ENCODE results near the gene SOX6. TPM values are rescaled to one million over a fixed set of nuclear protein-coding genes. Genes with fewer than 3 reads are reported as not detected.

The SOX6 gene
- total and polyA plus RNA-seq, 2 donors = 1.6 to 12.8 TPM

DNA sequence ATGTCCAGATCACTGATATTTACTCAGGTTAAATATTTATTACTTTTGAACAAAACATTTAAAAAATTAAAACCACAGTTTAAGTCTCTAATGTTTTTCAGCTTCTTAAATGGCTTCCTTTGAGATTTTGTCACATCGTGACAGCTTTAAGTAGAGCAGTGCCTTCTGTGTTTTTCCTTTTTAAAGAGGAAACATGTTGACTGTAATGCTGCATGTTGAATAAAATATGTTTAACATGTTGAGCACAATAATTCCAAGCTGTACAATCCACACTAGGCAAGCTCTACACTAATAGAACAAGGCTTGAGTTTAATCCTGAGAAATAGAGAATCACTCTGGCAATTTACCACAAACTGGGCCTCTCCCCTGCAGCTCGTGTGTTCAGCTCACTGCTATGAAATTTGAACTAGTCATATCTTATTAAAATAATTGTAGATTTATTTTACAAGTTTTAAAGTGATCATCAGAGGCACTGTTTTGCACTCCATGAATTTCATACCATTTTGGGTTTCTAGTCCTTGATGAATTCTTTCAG is 368.3 kb downstream of the SOX6 start:
- Histone ChIP-seq H3K4me3 (ENCODE audit: low read depth, low read length) (no peak overlapping the region), H3K27ac (ENCODE audit: low read depth) (no peak overlapping the region), H3K4me1 (ENCODE audit: insufficient read depth) (no peaks in the 10 kb centered on the region), H3K36me3 (ENCODE audit: insufficient read depth) (no peaks in the 10 kb centered on the region)
- 56% methylated on average over 2 of the region's 2 CpGs for WGBS
- no peak for DNase-seq (ENCODE audit: extremely low spot score)

DNA sequence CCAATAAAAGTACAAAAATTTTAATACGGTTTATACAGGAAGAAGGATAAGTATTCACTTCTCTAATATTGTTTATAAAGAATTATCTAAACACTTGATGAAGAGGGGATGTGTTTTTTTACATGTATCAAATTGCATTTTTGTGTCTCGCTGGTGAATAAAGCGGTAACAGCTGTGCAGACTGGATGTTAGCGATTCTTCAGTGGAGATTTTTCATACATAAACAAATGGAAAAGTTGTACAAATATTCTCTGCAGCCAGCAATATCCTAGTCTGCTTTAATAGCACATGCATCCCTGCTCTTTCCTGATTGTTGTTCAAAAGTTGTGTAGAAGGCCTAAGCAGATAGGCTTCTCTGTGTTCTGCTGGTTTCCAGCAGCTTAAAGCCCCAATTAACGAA is 369.3 kb downstream of the SOX6 start:
- no peak overlapping the region for H3K27ac ChIP-seq (ENCODE audit: low read depth)
- no peak overlapping the region for H3K4me3 ChIP-seq (ENCODE audit: low read depth, low read length)
- DNase-seq (ENCODE audit: extremely low spot score) = no peak
- no peaks in the 10 kb centered on the region for H3K4me1 ChIP-seq (ENCODE audit: insufficient read depth)
- WGBS = 49% methylated on average over 5 of the region's 5 CpGs
- H3K36me3 ChIP-seq (ENCODE audit: insufficient read depth) = no peaks in the 10 kb centered on the region

DNA sequence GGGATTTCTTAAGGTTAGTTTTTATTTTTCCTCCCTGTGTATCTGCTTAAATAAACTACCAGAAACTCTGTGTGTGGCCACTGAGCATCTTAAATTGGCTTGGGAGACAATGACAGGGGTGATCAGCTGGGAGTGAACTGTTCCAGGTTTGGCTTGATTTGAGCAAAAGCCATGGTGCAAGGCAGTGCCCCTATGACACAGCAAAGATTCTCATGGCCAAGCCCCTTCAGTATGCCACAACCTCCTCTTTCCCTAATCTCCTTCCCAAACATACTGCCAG is 370.5 kb downstream of the SOX6 start:
- no peak overlapping the region for H3K27ac ChIP-seq (ENCODE audit: low read depth)
- H3K4me1 ChIP-seq (ENCODE audit: insufficient read depth) = no peaks in the 10 kb centered on the region
- DNase-seq (ENCODE audit: extremely low spot score) = no peak
- no peaks in the 10 kb centered on the region for H3K36me3 ChIP-seq (ENCODE audit: insufficient read depth)
- H3K4me3 ChIP-seq (ENCODE audit: low read depth, low read length) = no peak overlapping the region

DNA sequence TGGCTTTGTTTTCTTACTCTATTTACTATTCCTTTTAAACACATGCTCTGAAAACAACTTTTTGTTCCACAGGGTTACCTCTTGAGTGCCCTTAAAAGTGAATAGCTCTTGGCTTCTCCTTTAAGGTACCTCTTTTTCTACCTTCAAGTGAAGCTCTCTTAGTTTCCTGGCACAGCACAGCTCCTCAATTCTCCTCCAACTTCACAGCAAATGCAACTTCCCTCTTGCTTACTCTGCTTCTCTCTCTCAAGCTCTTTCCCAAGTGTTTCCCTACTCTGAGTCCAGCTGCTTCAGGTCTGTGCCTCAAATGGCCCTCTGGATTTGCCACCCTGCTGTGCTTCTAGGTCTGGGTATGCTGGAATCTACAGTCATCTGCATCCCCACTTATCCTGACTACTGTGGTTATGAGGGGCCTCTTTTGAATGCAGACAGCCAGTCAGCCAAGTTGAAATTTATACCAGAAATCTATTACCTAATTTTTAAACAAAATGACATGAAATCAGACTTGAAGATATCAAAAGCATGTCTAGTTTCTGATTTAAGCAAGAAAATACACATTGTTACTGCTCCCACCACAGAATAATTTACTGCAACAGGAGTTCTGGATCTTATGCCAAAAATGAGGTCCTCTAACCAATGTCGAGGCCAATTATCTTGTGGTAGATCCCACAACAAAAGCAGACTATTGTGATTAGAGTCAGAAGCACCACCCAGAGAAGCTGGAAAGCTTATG is 371.1 kb downstream of the SOX6 start:
- WGBS = 39% methylated on average over 1 of the region's 1 CpG
- H3K4me1 ChIP-seq (ENCODE audit: insufficient read depth) = no peaks in the 10 kb centered on the region
- no peak overlapping the region for H3K4me3 ChIP-seq (ENCODE audit: low read depth, low read length)
- no peak for DNase-seq (ENCODE audit: extremely low spot score)
- H3K36me3 ChIP-seq (ENCODE audit: insufficient read depth) = no peaks in the 10 kb centered on the region
- H3K27ac ChIP-seq (ENCODE audit: low read depth) = no peak overlapping the region

DNA sequence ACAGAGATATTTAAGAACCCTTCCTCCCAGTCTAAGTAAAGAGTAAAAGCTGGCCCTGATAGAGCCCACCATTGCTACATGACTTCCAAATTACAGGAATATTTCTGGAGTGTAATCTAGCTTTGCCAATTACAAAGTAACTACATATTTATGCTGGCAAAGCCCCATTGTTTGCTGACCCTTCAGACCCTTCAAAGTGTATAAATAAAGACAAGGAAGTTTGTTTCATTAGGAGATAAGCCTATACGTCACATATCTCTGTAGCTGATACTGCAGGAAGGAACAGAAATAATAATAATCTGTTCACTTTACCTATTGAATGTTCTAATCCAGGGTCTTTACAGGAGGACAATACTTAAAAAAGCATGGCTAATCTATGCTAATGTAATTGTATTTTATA is 375.1 kb downstream of the SOX6 start:
- Histone ChIP-seq H3K36me3 (ENCODE audit: insufficient read depth) (no peaks in the 10 kb centered on the region), H3K27ac (ENCODE audit: low read depth) (no peak overlapping the region), H3K4me1 (ENCODE audit: insufficient read depth) (no peaks in the 10 kb centered on the region), H3K4me3 (ENCODE audit: low read depth, low read length) (no peak overlapping the region)
- 84% methylated on average over 1 of the region's 1 CpG for WGBS
- no peak for DNase-seq (ENCODE audit: extremely low spot score)

DNA sequence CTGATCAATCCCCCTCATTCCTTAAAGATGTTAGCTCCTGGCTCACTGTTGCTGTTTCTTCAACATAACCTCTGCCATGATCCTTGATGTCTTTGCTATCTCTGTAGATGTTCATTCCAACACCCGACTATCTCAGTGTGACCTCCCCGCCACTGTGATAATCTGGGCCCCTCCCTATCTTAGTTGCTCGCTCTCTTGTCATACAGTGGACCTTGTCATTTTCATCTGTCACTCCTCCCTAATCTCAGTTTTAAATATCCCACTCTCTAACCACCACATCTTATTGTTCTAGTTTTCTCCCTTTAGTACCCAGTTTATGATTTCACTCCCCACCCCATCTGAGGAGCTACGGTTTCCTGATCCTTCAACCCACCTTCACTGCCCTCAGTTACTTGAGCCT is 379.2 kb downstream of the SOX6 start:
- H3K36me3 ChIP-seq (ENCODE audit: insufficient read depth) = no peaks in the 10 kb centered on the region
- H3K27ac ChIP-seq (ENCODE audit: low read depth) = no peak overlapping the region
- no peak overlapping the region for H3K4me3 ChIP-seq (ENCODE audit: low read depth, low read length)
- WGBS = 96% methylated on average over 4 of the region's 4 CpGs
- no peaks in the 10 kb centered on the region for H3K4me1 ChIP-seq (ENCODE audit: insufficient read depth)
- no peak for DNase-seq (ENCODE audit: extremely low spot score)

DNA sequence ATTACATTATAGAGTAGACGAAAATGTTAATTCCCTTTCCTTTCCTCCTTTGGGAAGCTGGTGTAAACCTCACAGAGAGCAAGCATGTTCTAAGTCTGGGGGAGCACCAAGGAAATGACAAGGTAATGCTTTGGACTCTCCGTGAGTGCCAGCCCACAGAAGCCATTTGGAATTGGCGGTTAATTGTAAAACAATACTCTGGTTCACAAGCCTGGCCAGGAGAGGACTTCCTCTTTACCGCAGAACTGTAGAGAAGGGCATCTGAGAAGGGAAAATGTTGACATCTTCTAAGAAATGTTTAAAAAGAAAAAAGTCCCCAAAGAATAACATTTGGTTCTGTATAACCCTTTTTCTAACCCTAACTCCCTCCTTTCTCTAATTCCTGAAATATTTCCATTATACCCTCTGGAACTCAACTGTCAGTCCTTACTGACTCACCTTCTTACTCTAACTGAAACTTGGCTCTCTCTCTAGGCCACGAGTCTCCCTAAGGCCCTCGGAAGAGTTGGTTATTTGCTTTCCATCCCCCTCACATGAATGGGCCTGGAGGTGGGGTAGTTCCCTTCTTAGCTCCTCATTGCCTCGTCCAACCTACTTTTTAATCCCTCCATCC is 379.8 kb downstream of the SOX6 start:
- DNase-seq (ENCODE audit: extremely low spot score) = no peak
- H3K4me1 ChIP-seq (ENCODE audit: insufficient read depth) = no peaks in the 10 kb centered on the region
- H3K36me3 ChIP-seq (ENCODE audit: insufficient read depth) = no peaks in the 10 kb centered on the region
- no peak overlapping the region for H3K4me3 ChIP-seq (ENCODE audit: low read depth, low read length)
- WGBS = 78% methylated on average over 7 of the region's 7 CpGs
- no peak overlapping the region for H3K27ac ChIP-seq (ENCODE audit: low read depth)

DNA sequence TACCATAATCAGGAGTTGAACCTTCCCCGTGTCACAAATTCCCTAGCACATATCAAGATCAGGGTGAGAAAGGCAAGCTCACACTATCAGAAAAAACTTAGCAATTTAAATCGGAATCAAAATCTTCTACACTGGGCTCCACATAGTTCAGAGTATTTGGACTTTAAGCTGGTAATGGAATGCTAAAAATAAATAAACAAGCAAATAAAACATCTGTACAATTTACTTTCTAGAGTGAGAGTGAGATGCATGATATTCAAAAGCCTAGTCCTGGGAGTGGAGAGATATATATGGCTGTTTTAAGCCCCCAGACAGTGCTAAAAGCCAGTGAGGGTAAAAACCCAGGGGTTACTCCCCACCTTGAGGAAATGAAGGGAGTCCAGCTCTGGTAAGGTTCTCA is 380.6 kb downstream of the SOX6 start:
- no peaks in the 10 kb centered on the region for H3K4me1 ChIP-seq (ENCODE audit: insufficient read depth)
- no peaks in the 10 kb centered on the region for H3K36me3 ChIP-seq (ENCODE audit: insufficient read depth)
- no peak overlapping the region for H3K27ac ChIP-seq (ENCODE audit: low read depth)
- WGBS = 39% methylated on average over 2 of the region's 2 CpGs
- H3K4me3 ChIP-seq (ENCODE audit: low read depth, low read length) = no peak overlapping the region
- no peak for DNase-seq (ENCODE audit: extremely low spot score)

DNA sequence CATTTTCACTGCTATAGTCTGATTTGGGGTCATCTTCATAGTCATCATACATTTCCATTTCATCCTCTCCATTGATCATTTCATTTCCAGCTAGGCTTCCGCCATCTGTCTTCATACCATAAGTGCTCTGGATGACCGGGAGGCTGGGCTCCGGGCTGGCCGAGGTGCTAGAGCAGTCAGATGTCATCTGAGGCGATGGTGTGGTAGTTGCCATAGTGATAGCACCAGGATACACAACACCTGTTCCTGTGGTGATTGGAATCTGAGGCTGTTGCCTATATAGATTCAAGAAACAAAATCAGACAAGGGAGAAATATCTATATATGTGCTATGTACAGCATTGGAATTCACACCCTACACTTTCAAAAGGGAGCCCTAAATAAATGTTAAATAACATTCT is 383.5 kb downstream of the SOX6 start:
- no peak overlapping the region for H3K4me3 ChIP-seq (ENCODE audit: low read depth, low read length)
- H3K4me1 ChIP-seq (ENCODE audit: insufficient read depth) = no peaks in the 10 kb centered on the region
- WGBS = 88% methylated on average over 5 of the region's 5 CpGs
- no peaks in the 10 kb centered on the region for H3K36me3 ChIP-seq (ENCODE audit: insufficient read depth)
- no peak overlapping the region for H3K27ac ChIP-seq (ENCODE audit: low read depth)
- DNase-seq (ENCODE audit: extremely low spot score) = no peak

DNA sequence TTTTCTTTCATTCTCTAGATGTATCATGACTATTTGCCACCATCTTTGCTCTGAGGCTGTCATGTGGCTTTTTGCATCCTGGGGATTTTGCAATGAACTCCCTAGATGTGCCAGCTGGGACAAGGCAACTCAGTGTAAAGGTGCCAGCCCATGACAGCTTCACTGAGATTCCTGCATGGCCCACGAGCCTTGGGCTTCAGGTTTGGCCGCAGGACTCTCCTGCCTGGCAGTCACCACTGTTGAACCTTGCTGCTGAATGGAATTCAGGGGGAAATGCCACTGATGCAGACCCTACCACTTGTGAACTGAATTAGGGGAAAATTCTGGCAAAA is 385.2 kb downstream of the SOX6 start:
- Histone ChIP-seq H3K27ac (ENCODE audit: low read depth) (no peak overlapping the region), H3K36me3 (ENCODE audit: insufficient read depth) (no peaks in the 10 kb centered on the region), H3K4me1 (ENCODE audit: insufficient read depth) (no peaks in the 10 kb centered on the region), H3K4me3 (ENCODE audit: low read depth, low read length) (no peak overlapping the region)
- DNase-seq (ENCODE audit: extremely low spot score) = no peak
- over 99% methylated on average over 2 of the region's 2 CpGs for WGBS

DNA sequence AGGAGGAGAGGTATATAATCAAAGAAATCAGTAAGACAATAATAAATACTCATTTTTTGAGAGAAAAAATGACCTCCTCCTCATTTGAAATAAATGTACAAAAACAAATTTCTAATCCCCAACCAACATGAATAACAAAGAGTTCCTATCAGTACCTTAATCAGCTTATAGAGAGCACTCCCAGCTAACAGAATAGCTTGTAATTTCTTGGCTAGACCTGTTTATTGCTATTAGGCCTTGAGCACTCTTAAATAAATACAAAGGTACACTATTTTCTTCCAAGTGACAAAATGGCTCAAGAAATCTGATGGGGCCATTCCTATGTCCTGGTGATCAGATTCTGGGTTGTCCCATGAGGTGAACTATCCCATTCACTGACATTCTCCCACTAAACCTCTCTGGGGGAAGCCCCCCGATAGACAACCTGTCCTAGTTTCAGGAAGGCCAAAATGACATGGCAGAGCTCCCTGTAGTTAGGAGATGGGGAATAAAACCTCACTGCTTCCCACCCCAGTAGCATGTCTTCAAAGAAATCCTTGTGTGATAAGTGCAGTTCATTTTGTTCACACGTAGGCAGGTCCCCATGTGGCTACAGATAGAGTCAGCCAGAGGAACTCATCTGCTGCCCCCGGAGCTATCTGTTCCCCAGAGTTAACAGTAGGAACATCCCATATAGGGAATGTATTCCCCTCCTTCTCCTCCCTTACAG is 385.7 kb downstream of the SOX6 start:
- 93% methylated on average over 3 of the region's 3 CpGs for WGBS
- no peaks in the 10 kb centered on the region for H3K36me3 ChIP-seq (ENCODE audit: insufficient read depth)
- no peak overlapping the region for H3K27ac ChIP-seq (ENCODE audit: low read depth)
- H3K4me1 ChIP-seq (ENCODE audit: insufficient read depth) = no peaks in the 10 kb centered on the region
- no peak overlapping the region for H3K4me3 ChIP-seq (ENCODE audit: low read depth, low read length)
- DNase-seq (ENCODE audit: extremely low spot score) = no peak

DNA sequence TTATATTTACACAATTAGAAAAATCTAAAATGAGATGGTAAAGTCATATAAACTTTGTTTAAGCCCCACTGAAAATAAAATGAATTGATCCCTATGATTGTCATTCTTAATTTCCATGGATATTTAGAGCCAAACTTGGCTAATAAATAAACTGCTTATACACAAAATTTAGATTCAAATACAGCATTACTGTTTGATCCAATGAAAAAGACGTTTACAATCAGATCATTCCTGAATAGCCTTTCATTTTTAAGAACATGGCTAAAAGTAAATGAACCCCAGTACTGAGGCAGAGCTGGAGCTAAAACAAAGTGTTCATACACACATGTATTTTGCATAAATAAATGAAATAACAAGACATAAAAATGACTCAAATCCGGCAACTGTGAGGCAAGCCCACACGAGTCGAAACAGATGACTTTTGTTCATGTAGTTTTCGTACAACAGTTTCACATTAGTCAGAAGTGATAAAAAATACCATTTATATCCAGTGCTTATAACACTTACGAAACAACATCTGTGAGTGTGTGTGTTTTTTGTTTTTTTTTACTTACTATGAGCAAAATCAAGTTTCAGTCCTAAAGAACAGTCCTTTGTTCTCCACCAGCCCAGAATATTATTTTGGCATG is 386.5 kb downstream of the SOX6 start:
- WGBS = 47% methylated on average over 6 of the region's 6 CpGs
- H3K36me3 ChIP-seq (ENCODE audit: insufficient read depth) = no peaks in the 10 kb centered on the region
- no peaks in the 10 kb centered on the region for H3K4me1 ChIP-seq (ENCODE audit: insufficient read depth)
- no peak overlapping the region for H3K4me3 ChIP-seq (ENCODE audit: low read depth, low read length)
- DNase-seq (ENCODE audit: extremely low spot score) = no peak
- peak overlapping the region; percentile 41 for H3K27ac ChIP-seq (ENCODE audit: low read depth)

DNA sequence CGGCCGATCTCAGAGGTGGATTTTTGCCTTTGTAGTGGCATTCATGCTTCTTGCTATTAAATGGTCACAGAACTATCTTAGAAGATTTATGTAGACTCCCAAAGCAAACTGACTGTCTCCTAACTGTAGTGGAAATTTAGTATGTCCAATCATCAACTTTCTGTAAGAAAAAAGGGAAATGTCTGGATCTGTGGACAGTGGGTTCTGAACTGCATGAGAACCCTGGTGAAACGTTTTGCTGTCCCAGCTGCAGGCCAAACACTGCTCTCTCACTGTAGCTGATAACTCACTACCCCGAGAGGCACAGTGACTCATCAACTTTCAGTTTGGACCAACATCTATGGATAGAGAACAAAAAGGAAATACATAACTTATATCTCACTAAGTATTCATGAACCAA is 387.1 kb downstream of the SOX6 start:
- WGBS = 25% methylated on average over 4 of the region's 4 CpGs
- H3K4me1 ChIP-seq (ENCODE audit: insufficient read depth) = no peaks in the 10 kb centered on the region
- H3K4me3 ChIP-seq (ENCODE audit: low read depth, low read length) = no peak overlapping the region
- H3K36me3 ChIP-seq (ENCODE audit: insufficient read depth) = no peaks in the 10 kb centered on the region
- DNase-seq (ENCODE audit: extremely low spot score) = no peak
- H3K27ac ChIP-seq (ENCODE audit: low read depth) = no peak overlapping the region

All from urinary bladder (tissue), 4 donors.